ENCODE measurements around the gene RNF138. TPM values are rescaled to one million over a fixed set of nuclear protein-coding genes. Genes with fewer than 3 reads are reported as not detected.

The RNF138 gene
- polyA plus RNA-seq, 2 of the 4 experiments (the other 2 are of a cell fraction) = 17.4 to 18.3 TPM

GRCh38 chr18:32072321-32072720 is 19.4 kb upstream of the RNF138 start:
- Histone ChIP-seq H3K4me2 (no peak overlapping the region), H3K9me3 (no peaks in the 10 kb centered on the region), H3K4me3 (no peak overlapping the region), H3K4me1 (no peaks in the 10 kb centered on the region), H3K27ac (no peak overlapping the region)
- ChIA-PET CTCF (interaction anchor here (0.6 to 1.4 kb wide), 8 partner anchors 8 to 336 kb away, joined by 3 to 7 read pairs (median 4); partner anchors contain the start of genes RNF125 and TRAPPC8), POLR2A (interaction anchor here (1.0 to 2.0 kb wide), 3 partner anchors 19 to 129 kb away, joined by 3 to 5 read pairs (median 5); partner anchors contain the start of genes RNF138 and TRAPPC8)
- 5% methylated on average over 4 of the region's 4 CpGs for WGBS (ENCODE audit: missing lambda C conversion rate)
- ATAC-seq = 0 out of 6 replicates have a peak, but pooled peaks of 1 of the 2 experiments have one; percentile 45
- no peak for FAIRE-seq
- TF ChIP-seq JUN (IDR thresholded peaks at IDR 0.05) (no peak), ZNF302 (CRISPR knock-in tag; IDR thresholded peaks at IDR 0.05) (no peak), HES2 (IDR thresholded peaks at IDR 0.05) (no peak), RAD21 (conservative IDR thresholded peaks at IDR 0.05 in 1 of 2, IDR thresholded peaks at IDR 0.05 in 1 of 2) (peak; percentile 19 to 36; a peak in 4 of 5 replicates), HOXB5 (CRISPR knock-in tag; IDR thresholded peaks at IDR 0.05) (no peak), SMC3 (IDR thresholded peaks at IDR 0.05) (0 out of 3 replicates have a peak, but pooled peaks have one; percentile 25), KDM1A (IDR thresholded peaks at IDR 0.05; ENCODE audit: low read depth) (no peak), HDAC2 (IDR thresholded peaks at IDR 0.05) (no peak), USF2 (IDR thresholded peaks at IDR 0.05) (no peak), SREBF2 (IDR thresholded peaks at IDR 0.05) (no peak), BHLHE40 (IDR thresholded peaks at IDR 0.05; ENCODE audit: low read depth, low read length) (no peak), MAZ (IDR thresholded peaks at IDR 0.05; ENCODE audit: borderline replicate concordance, low read depth, low read length) (no peak), REST (IDR thresholded peaks at IDR 0.05) (no peak), POLR2A (IDR thresholded peaks at IDR 0.05; ENCODE audit: low read length) (no peak), HOXA7 (CRISPR knock-in tag; IDR thresholded peaks at IDR 0.05) (no peak), FOSL2 (IDR thresholded peaks at IDR 0.05) (no peak), FOSL2 (CRISPR knock-in tag; IDR thresholded peaks at IDR 0.05) (no peak), ATOH8 (CRISPR knock-in tag; IDR thresholded peaks at IDR 0.05; ENCODE audit: low read depth) (no peak), MYC (IDR thresholded peaks at IDR 0.05; ENCODE audit: borderline replicate concordance, low read length) (no peak), ZC3H11A (IDR thresholded peaks at IDR 0.05) (no peak)
- TF ChIP-seq, protein P1, sequence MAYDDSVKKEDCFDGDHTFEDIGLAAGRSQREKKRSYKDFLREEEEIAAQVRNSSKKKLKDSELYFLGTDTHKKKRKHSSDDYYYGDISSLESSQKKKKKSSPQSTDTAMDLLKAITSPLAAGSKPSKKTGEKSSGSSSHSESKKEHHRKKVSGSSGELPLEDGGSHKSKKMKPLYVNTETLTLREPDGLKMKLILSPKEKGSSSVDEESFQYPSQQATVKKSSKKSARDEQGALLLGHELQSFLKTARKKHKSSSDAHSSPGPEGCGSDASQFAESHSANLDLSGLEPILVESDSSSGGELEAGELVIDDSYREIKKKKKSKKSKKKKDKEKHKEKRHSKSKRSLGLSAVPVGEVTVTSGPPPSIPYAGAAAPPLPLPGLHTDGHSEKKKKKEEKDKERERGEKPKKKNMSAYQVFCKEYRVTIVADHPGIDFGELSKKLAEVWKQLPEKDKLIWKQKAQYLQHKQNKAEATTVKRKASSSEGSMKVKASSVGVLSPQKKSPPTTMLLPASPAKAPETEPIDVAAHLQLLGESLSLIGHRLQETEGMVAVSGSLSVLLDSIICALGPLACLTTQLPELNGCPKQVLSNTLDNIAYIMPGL (CRISPR knock-in tag; IDR thresholded peaks at IDR 0.05; ENCODE audit: borderline replicate concordance) = no peak
- TF ChIP-seq, protein P2, sequence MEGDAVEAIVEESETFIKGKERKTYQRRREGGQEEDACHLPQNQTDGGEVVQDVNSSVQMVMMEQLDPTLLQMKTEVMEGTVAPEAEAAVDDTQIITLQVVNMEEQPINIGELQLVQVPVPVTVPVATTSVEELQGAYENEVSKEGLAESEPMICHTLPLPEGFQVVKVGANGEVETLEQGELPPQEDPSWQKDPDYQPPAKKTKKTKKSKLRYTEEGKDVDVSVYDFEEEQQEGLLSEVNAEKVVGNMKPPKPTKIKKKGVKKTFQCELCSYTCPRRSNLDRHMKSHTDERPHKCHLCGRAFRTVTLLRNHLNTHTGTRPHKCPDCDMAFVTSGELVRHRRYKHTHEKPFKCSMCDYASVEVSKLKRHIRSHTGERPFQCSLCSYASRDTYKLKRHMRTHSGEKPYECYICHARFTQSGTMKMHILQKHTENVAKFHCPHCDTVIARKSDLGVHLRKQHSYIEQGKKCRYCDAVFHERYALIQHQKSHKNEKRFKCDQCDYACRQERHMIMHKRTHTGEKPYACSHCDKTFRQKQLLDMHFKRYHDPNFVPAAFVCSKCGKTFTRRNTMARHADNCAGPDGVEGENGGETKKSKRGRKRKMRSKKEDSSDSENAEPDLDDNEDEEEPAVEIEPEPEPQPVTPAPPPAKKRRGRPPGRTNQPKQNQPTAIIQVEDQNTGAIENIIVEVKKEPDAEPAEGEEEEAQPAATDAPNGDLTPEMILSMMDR (IDR thresholded peaks at IDR 0.05) = peak; percentile 25; the same call in 1 of the 3 replicates
- DNase-seq (ENCODE audit: low read depth in 1 of 2, low spot score in 1 of 2) = peak in 1 of 2 experiments; percentile 28
